ENCODE results near the gene AHI1.

The AHI1 gene

GRCh38 chr6:135306166-135306565, 191.4 kb downstream of the AHI1 start:
- Mint-ChIP-seq H3K9me3 (peaks cover 18% of the 10 kb centered on the region), H3K4me1 (peaks cover 6% of the 10 kb centered on the region), H3K4me3 (no peak overlapping the region), H3K36me3 (ENCODE audit: low read depth) (peaks cover 48% of the 10 kb centered on the region), H3K27ac (no peak overlapping the region), H3K27me3 (no peaks in the 10 kb centered on the region)
- DNase-seq (no peak), ATAC-seq (no peak)

- H3K36me3 Mint-ChIP-seq (ENCODE audit: low read depth) = peaks cover 48% of the 10 kb centered on the region
- H3K27me3 Mint-ChIP-seq = no peaks in the 10 kb centered on the region
- no peak overlapping the region for H3K4me3 Mint-ChIP-seq
- no peak overlapping the region for H3K27ac Mint-ChIP-seq
- H3K9me3 Mint-ChIP-seq = peaks cover 18% of the 10 kb centered on the region
- no peak for ATAC-seq
- DNase-seq = no peak
- H3K4me1 Mint-ChIP-seq = peaks cover 6% of the 10 kb centered on the region
These were observed 191.9 kb downstream of the AHI1 start for GRCh38 chr6:135305684-135306083.

- Mint-ChIP-seq H3K27me3 (no peaks in the 10 kb centered on the region), H3K27ac (no peak overlapping the region), H3K36me3 (ENCODE audit: low read depth) (peaks cover 48% of the 10 kb centered on the region), H3K4me3 (no peak overlapping the region), H3K9me3 (peaks cover 18% of the 10 kb centered on the region), H3K4me1 (peaks cover 6% of the 10 kb centered on the region)
- no peak for DNase-seq
- ATAC-seq = no peak
These were observed 192.7 kb downstream of the AHI1 start for GRCh38 chr6:135304883-135305282.

DNA sequence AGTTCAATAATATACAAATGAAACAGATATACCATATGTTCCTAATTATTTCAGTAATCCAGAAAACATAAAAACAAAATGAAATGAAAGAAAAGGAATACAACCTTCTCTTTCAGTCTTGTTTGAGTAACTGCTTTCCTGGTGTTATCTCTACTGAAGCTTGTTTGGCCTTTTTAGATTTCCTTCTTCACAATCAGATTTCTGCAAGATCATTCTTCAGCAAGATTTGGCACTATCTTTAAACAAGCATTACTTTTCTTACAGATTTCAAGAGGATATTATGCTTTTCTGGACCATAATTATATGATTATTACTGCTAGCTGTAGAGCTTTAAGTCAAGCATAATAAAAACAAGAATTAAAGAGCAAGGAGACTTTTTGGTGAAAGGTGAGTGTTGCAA, 196.2 kb downstream of the AHI1 start:
- Mint-ChIP-seq H3K27ac (no peak overlapping the region), H3K27me3 (no peaks in the 10 kb centered on the region)

DNA sequence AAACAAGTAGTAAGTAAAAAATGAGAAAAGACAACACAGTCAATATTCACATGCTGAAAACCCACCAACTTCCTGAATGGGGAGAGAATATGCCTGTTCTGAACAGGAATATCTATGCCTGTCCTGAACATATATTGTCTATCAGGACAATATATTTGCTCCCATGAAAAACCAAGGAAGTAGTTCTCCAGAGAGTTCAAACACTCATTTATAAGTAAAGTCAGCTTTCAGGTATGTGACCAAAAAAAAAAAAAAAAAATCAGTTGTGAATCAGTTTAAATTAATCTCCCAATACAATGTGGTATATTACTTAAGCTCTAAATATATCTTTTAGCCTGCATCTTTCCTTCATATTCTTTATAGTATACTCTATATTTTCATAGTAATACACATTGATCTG, 197.0 kb downstream of the AHI1 start:
- no peak overlapping the region for H3K4me3 Mint-ChIP-seq
- ATAC-seq (no peak), DNase-seq (no peak)
- H3K27me3 Mint-ChIP-seq = no peaks in the 10 kb centered on the region
- peaks cover 58% of the 10 kb centered on the region for H3K36me3 Mint-ChIP-seq (ENCODE audit: low read depth)
- no peak overlapping the region for H3K27ac Mint-ChIP-seq
- H3K9me3 Mint-ChIP-seq = peaks cover 24% of the 10 kb centered on the region
- H3K4me1 Mint-ChIP-seq = peaks cover 23% of the 10 kb centered on the region

More for the DNA sequence above, 196.2 kb downstream of the AHI1 start:
- Mint-ChIP-seq H3K9me3 (peaks cover 20% of the 10 kb centered on the region), H3K4me3 (no peak overlapping the region), H3K4me1 (peaks cover 28% of the 10 kb centered on the region), H3K36me3 (ENCODE audit: low read depth) (peaks cover 57% of the 10 kb centered on the region)
- no peak for ATAC-seq
- DNase-seq = no peak

DNA sequence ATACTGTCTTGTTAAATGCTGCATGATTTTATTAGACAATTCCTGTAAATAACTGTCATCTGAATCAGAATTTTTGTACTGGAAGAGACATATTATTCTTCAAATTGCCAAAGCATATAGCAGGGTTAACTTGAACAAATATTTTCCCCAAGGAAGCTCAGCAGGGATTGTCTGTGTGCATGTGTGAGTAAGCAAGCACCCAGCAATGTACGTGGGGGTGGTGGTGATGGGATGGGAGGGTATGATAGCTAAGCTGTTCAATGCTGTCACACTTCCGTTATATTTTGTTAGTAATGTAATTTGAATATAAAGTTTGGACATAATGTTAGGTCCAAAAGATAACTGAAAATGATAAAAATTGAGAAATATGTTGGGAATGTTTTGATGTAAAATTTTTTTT, 198.3 kb downstream of the AHI1 start:
- peaks cover 55% of the 10 kb centered on the region for H3K36me3 Mint-ChIP-seq (ENCODE audit: low read depth)
- DNase-seq (no peak), ATAC-seq (no peak)
- peak overlapping the region; percentile 41 for H3K27ac Mint-ChIP-seq
- peaks cover 19% of the 10 kb centered on the region for H3K9me3 Mint-ChIP-seq
- H3K4me1 Mint-ChIP-seq = peaks cover 23% of the 10 kb centered on the region
- no peaks in the 10 kb centered on the region for H3K27me3 Mint-ChIP-seq
- H3K4me3 Mint-ChIP-seq = no peak overlapping the region

DNA sequence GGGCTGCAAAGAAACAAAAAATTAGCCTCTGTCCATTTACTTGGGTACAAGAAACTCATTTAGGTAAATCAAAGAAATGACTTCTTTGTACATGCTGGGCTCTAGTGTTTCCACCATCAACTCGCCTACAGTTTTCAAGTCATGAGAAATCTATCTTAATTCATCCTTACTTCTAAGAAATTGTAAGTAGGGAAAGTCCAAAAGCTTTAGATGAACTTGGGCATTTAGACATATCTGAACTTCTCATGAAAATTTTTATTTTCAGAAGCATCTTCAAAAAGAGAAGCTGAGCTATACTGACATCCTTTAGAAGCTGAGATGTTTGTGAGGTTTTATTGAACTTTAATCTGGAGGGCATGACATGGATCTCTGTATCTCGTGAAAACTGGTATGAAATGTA, 199.1 kb downstream of the AHI1 start:
- Mint-ChIP-seq H3K36me3 (ENCODE audit: low read depth) (peaks cover 52% of the 10 kb centered on the region), H3K27ac (peak overlapping the region; percentile 41), H3K4me1 (peaks cover 23% of the 10 kb centered on the region), H3K27me3 (no peaks in the 10 kb centered on the region), H3K4me3 (no peak overlapping the region), H3K9me3 (peaks cover 19% of the 10 kb centered on the region)
- ATAC-seq = peak; percentile 61
- no peak for DNase-seq

- Mint-ChIP-seq H3K4me3 (no peak overlapping the region), H3K27me3 (no peaks in the 10 kb centered on the region), H3K27ac (no peak overlapping the region), H3K9me3 (peaks cover 9% of the 10 kb centered on the region), H3K4me1 (peaks cover 23% of the 10 kb centered on the region), H3K36me3 (ENCODE audit: low read depth) (peaks cover 38% of the 10 kb centered on the region)
- no peak for ATAC-seq
- DNase-seq = no peak
These were observed 200.8 kb downstream of the AHI1 start for GRCh38 chr6:135296715-135297114.

DNA sequence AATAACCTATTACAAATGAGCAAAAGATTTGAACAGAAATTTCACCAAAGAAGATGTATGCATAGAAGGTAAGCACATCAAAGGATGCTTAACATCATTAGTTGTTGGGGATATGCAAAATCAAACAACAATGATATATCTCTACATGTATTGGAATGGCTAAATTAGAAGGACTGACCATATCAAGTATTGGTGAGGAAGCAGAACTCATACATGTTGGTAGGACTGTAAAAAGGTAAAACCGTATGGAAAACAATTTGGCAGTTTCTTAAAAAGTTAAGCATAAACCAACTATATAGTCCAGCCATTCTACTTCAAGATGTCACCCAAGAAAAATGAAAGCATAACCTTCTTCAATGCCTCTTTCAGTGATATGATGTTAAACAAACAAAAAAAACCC, 202.5 kb downstream of the AHI1 start:
- H3K27ac Mint-ChIP-seq = no peak overlapping the region
- no peaks in the 10 kb centered on the region for H3K27me3 Mint-ChIP-seq
- H3K4me1 Mint-ChIP-seq = peaks cover 23% of the 10 kb centered on the region
- H3K9me3 Mint-ChIP-seq = peaks cover 9% of the 10 kb centered on the region
- ATAC-seq = no peak
- peaks cover 33% of the 10 kb centered on the region for H3K36me3 Mint-ChIP-seq (ENCODE audit: low read depth)
- no peak overlapping the region for H3K4me3 Mint-ChIP-seq
- no peak for DNase-seq

DNA sequence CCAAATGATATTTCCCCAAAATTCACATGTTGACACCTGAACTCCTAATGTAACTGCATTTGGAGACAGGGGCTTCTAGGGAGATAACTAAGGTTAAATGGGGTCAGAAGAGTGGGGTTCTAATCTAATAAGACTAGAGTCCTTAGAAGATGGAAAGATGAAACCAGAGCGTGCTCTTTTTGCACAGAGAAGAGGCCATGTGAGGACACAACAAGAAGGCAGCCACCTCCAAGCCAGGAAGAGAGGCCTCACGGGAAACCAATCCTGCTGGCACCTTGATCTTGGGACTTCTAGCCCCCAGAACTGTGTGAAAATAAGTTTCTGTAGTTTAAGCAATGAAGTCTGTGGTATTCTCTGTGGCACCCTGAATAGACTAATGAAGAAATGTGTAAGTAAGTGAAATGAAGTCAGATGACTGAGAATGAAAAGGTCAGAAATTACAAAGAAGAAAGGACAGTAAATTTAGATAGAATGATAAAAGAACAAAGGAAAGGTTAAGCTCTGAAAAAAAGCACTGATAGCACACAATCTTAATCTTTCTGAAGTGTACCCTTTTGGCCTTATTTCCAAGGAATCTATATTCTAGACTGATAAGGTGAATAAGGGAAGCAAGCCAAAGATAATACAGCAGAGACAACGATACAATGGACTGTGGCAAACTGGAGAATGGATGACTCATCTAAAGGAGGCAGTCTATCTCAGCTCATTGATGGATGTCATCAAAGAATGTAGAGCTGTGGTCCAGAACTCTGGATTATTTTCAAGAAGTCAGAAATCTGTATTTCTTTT, 206.1 kb downstream of the AHI1 start:
- ATAC-seq = peak; percentile 76
- Mint-ChIP-seq H3K36me3 (ENCODE audit: low read depth) (peaks cover 27% of the 10 kb centered on the region), H3K4me3 (no peak overlapping the region), H3K27me3 (no peaks in the 10 kb centered on the region), H3K9me3 (peaks cover 9% of the 10 kb centered on the region), H3K27ac (no peak overlapping the region), H3K4me1 (peaks cover 9% of the 10 kb centered on the region)
- no peak for DNase-seq

- DNase-seq (no peak), ATAC-seq (no peak)
- Mint-ChIP-seq H3K4me3 (no peak overlapping the region), H3K9me3 (no peaks in the 10 kb centered on the region), H3K27ac (no peak overlapping the region), H3K27me3 (no peaks in the 10 kb centered on the region), H3K36me3 (ENCODE audit: low read depth) (peaks cover 24% of the 10 kb centered on the region), H3K4me1 (peaks cover 9% of the 10 kb centered on the region)
These were observed 207.7 kb downstream of the AHI1 start for GRCh38 chr6:135289816-135290215.

DNA sequence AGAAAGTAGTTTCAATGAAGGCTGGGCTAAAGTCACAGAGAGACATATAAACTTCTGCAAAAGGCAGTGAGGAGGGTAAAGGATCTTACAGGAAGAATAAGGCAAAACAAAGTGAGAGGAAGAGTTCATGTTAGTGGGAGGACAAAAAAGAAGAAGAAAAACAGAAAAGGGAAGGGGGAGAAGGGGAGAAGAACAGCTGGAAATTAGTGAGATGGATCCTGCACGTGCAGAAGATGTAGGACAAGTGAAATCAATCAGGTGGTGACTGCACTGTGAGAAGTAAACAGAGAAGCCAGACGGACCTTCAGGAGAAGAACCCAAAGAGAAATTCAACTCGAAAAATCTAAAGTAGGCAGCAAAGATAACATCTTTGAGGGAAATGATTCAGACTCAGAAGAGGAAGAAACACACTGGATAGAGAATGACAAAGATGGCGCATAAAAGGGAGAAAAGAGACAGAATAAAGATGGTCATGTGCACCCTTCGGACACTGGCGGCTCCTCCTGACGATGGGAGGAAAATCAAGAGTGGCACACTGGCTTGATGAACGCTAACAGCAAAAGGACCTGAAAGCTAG, 210.5 kb downstream of the AHI1 start:
- no peaks in the 10 kb centered on the region for H3K27me3 Mint-ChIP-seq
- H3K9me3 Mint-ChIP-seq = no peaks in the 10 kb centered on the region
- DNase-seq = no peak
- no peak for ATAC-seq
- H3K27ac Mint-ChIP-seq = peak overlapping the region; percentile 11
- H3K36me3 Mint-ChIP-seq (ENCODE audit: low read depth) = peaks cover 17% of the 10 kb centered on the region
- peaks cover 9% of the 10 kb centered on the region for H3K4me1 Mint-ChIP-seq
- H3K4me3 Mint-ChIP-seq = no peak overlapping the region

GRCh38 chr6:135285165-135285564, 212.4 kb downstream of the AHI1 start:
- Mint-ChIP-seq H3K27me3 (no peaks in the 10 kb centered on the region), H3K4me3 (no peak overlapping the region), H3K9me3 (no peaks in the 10 kb centered on the region), H3K36me3 (ENCODE audit: low read depth) (peaks cover 17% of the 10 kb centered on the region), H3K27ac (no peak overlapping the region), H3K4me1 (peaks cover 14% of the 10 kb centered on the region)
- DNase-seq (no peak), ATAC-seq (no peak)

- ATAC-seq = no peak
- no peak for DNase-seq
- H3K4me1 Mint-ChIP-seq = peaks cover 14% of the 10 kb centered on the region
- H3K36me3 Mint-ChIP-seq (ENCODE audit: low read depth) = peaks cover 14% of the 10 kb centered on the region
- H3K27ac Mint-ChIP-seq = no peak overlapping the region
- no peaks in the 10 kb centered on the region for H3K27me3 Mint-ChIP-seq
- no peaks in the 10 kb centered on the region for H3K9me3 Mint-ChIP-seq
- no peak overlapping the region for H3K4me3 Mint-ChIP-seq
These were observed 213.6 kb downstream of the AHI1 start for GRCh38 chr6:135283926-135284325.

- no peaks in the 10 kb centered on the region for H3K9me3 Mint-ChIP-seq
- no peak overlapping the region for H3K27ac Mint-ChIP-seq
- H3K36me3 Mint-ChIP-seq (ENCODE audit: low read depth) = peaks cover 12% of the 10 kb centered on the region
- no peak for ATAC-seq
- no peak overlapping the region for H3K4me3 Mint-ChIP-seq
- DNase-seq = no peak
- peaks cover 12% of the 10 kb centered on the region for H3K4me1 Mint-ChIP-seq
- H3K27me3 Mint-ChIP-seq = no peaks in the 10 kb centered on the region
These were observed 215.1 kb downstream of the AHI1 start for GRCh38 chr6:135282395-135282794.

Measured in activated naive CD8-positive, alpha-beta T cell treated with anti-CD3 and anti-CD28 coated beads, Interleukin-2, amount 50 U/mL, for 24 hours (primary cell).